NCI-H82 (cell line): ENCODE measurements around the gene CTNNBL1.

Experiments
- DNase-seq: peaks from one replicate; lab custom pipeline; 2025; lab: John Stamatoyannopoulos, UW

The CTNNBL1 gene

DNA sequence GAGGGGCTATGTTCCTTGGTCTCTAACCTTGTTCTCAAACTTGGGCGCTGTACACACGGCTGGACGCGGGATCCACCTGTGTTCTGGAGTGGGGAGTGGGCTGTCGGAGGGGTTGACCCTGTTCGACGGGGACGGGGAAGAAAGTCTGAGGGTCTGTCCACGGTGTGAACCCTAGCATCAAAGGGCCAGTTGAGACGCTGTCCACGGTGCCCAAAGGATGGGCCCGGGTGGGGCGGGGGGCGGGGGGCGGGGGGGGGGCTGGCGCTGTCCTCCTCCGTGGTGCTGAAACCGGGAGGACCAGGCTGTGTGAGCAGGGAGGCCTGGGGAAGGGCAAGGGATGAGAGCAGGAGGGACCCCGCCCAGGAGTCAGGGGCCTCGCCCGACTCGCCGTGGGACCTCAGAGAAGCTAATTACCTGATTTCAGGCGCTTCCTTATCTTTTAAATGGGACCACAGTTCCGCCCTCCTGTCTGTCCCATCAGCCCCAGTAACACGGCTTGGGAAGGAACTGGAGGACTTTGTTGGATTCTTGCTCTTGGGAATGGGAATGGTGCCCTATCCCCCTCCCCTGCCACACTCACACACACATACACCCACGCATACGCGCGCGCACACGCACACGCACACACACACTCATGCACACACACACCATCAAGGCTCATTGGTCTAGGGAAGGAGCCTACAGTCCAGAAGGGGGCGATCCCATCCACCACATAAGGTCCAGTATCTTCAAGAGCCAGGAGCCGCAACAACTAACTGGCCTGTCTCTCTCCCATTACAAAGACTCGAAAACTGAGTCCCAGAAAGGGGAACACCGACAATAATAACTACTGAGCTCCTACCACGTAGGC, 208.0 kb downstream of the CTNNBL1 start:
- DNase-seq: peak; percentile 83

GRCh38 chr20:37902504-37903313, 208.9 kb downstream of the CTNNBL1 start, which contains the start of gene VSTM2L:
VSTM2L (plus strand) TSS chr20:37903127; CDS start chr20:37903351, 224 bp downstream.
- DNase-seq: peak; percentile 36

GRCh38 chr20:37903317-37904007, 209.6 kb downstream of the CTNNBL1 start:
- no peak for DNase-seq

GRCh38 chr20:37904008-37904642, 210.3 kb downstream of the CTNNBL1 start:
- no peak for DNase-seq

- DNase-seq: no peak
Observed at GRCh38 chr20:37904845-37905373, 211.1 kb downstream of the CTNNBL1 start.

DNA sequence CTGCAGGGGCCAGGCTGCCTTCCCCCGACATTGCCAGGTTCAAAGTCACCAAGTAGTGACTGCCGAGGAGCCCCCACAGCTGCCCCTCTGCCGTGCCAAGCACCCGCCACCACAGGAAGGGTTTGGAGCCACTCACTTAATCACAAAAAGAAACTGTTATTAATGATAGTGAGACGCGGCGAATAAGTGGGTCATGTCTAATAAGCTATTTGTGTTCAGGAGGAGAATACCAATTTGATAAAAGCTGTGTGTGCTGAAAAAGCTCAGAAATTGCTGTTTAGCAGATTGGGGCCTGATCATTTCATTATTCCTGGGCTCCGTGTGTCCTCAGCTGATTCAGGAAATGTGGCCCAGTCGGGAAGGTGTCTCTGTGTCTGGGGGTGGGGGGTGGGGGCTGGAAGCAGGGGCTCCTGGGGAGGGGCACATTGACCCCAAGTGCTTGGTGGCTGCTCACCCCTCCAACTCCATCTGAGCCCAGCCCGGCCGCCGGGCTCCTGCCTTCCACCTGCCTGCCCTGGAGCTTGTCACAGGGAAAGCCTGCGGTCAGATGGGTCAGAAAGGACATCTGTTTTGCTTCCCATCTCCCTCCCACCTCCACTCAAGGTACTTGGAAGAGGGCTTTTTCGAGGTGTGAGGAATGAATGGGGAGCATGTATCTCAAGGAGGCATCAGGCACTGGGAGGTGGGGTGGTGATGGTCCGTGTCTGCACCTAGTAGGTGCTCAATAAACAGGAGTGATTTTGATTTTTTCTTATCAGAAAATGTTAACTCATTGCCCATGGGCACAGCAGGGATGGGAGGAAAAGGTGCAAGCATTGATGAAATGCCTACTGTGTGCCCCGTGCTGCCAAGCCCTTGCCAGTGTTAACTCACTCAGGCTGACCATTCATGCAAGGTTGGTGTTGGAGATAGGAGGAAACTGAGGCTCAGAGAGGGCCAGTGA, 212.1 kb downstream of the CTNNBL1 start:
- no peak for DNase-seq

GRCh38 chr20:37907330-37907676, 213.5 kb downstream of the CTNNBL1 start:
- DNase-seq: peak; percentile 35

GRCh38 chr20:37907677-37908401, 214.0 kb downstream of the CTNNBL1 start:
- peak; percentile 35 for DNase-seq

GRCh38 chr20:37911261-37911660, 217.4 kb downstream of the CTNNBL1 start:
- DNase-seq: no peak

- peak; percentile 80 for DNase-seq
Observed at GRCh38 chr20:37911838-37912281, 218.0 kb downstream of the CTNNBL1 start.

DNA sequence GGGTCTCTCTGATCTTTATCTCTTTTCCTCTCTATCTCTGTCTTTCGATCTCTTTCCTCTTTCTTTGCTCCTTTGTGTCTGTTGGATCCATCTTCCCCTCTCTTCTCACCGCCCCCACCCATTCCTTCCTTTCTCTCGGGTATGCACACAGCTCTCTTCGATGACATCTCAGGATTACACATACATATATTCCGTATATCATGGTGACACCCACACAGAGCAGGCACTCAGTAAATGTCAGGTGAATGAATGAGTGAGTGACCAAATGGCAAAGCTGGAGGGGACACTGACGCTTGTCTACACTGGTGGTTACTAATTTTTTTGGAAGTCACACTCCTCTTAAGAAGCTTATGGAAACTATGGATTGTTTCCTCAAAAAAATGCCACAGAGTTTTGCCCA, 219.0 kb downstream of the CTNNBL1 start:
- DNase-seq: no peak

DNA sequence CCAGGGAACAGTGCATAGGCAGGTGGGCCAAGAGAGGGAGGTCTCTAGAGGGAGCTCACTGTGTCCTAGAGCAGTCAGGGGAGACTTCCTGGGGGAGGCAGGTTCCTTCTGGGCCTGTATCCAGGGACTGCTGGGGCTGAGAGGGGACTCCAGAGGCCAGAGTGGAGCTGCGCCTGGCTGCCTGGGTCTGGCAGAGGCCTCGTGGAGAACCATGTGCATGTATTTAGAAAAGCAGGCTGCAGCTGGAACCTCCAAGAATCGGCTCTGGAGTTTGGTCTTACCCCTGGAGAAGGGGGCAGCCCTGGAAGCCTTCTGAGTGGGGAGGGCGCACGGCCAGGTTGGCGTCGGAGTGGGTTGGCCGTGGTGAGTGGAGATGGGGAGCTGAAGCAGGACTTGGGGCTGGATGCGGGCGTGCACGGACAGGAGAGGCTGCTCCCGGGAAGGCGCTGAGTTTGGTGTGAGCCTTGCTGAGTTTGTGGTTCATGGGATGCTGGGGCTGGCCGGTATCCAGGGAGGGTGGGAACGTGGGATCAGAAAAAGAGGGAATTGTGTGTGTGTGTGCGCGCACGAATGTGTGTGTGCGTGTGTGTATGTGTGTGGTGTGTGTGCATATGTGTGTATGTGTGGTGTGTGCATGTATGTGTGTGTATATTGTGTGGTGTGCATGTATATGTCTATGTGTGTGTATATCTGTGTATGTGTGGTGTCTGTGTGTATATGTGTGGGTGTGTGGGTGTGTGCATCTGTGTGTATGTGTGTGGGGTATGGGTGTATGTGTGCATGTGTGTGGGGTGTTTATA, 219.9 kb downstream of the CTNNBL1 start:
- no peak for DNase-seq

- DNase-seq: no peak
Observed at GRCh38 chr20:37914367-37914671, 220.5 kb downstream of the CTNNBL1 start.

DNA sequence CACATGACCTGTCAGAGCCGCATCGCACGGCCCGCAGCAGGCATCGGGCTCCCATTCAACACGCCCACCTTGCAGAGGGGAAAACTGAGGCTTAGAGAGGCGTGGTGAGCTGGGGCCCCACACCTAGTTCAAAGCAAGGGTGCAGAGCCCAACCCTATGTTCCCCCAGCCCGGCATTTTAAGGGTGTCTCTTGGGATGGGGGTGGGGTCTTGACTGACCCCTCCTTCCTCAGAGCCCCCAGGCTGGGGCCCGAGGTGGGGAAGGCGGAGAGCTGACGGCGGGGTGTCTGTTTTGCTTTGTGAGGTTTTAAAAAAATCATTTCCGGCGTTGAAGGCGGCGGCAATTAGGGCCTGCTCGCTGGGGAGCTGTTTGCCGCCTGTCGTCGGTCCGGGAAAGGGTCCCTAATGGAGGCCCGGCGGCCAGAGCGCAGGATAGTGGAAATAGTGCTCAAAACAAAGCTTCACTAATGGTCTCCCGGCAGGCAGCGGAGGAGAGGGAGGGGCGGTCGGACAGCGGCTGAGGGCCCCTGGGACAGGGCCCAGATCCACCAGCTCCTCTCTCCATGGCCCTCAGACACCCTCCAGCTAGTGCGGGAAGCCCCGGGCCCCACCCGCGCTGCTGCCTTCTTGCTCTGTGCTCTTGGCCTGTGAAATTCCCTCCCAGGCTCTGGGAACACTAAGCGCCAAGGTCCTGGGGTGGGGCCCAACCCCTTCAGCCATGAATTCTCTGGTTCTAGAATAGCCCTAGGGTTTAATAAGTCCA, 221.0 kb downstream of the CTNNBL1 start:
- peak; percentile 34 for DNase-seq

DNA sequence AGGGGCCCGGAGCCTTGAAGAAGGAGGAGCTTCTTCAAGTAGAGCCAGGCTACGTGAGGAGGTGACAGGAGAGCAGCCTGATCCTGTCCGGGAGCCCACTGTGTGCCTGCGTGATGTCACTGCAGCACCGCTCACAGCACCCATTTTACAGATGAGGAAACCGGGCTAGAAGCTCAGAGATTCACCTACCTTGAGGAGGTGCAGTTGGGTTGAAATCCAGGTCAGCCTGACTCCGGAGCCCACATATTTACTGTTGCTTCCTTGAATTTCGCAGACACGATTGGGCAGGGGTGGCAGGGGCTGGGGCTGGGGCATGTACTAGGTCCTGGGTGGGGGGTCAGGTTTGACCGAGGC, 221.6 kb downstream of the CTNNBL1 start:
- no peak for DNase-seq

DNA sequence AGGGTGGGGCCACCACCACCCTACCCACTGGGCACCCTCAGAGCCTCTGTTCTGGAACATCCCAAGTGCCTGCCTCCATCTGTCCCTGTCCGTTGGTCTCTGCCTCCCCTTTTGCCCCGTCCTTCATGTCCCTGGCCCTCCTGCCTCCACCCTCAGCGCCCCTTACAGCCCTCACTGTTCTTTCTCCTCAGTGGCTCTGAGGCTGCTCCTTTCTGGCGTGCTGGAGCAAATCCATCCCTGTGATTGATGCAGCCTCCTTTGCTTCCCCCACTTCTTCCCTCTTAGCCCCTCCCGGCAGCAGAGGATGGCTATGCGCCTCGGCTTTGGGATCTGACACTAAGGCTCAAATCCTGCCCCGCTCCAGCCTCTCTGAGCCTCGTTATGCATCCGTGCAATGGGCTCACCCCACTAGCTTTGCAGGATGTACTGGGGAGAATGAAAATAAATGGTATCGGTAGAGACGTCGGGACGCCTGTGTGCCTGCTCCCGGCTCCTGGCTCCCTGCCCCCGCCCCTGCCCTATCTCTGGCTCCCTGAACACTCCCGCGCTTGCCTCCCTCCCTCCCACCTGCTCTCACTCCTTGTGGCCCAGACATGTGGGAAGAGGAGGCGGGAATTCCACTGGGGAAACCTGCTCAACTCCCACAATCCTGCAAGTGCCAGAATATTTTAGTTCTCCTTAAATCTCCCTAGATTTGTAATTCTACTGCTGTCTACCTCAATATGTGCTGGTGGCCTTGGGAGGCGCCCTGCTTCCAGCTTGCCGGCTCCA, 222.2 kb downstream of the CTNNBL1 start:
- DNase-seq: peak; percentile 61

DNA sequence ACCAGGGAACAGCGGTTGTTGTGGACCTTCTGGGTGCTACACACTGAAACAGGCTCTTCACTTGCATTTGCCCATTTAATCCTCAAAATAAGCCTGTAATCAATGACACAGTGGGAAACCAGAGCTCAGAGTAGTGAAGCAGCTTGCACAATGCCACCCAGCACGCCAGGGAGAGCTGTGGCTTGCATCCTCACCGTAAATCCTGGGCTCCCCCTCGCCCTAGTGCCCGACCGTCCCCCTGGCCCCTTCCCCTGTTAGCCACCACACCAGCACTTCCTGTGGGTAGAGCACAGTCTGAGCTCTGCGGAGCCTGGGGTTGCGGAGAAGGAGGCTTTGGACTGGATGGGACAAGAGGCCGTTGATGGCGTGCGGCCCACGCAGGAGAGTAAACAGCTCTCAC, 223.6 kb downstream of the CTNNBL1 start:
- DNase-seq: peak; percentile 34

DNA sequence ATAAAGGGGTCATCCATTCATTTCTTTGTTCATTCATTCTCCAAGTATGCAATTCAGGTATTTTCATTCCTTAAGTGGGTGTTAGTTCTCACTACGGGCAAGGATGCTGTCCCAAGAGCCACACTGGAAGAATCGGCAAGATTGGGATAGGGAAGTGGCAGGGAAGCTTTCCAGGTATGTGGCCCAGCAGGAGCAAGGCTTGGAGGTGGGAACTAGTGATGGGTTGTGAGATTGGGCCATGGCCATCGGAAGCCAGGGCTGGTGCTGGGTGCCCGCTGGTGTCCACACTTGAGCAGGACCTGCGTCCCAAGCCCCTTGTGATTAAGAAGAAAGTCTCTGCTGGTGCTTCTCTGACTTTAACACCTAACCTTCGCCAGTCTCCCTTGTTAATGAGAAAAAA, 224.2 kb downstream of the CTNNBL1 start:
- DNase-seq: no peak
